ENCODE data around the gene GNPDA1.

GNPDA1 gene

GRCh38 chr5:141951332-141951781 lies 61.5 kb downstream of the GNPDA1 start:
- no peak overlapping the region for H3K4me3 ChIP-seq (ENCODE audit: low read depth, low read length)
- no peaks in the 10 kb centered on the region for H3K9me3 ChIP-seq (ENCODE audit: control insufficient read depth, insufficient read depth, low read length)
- peaks cover 5% of the 10 kb centered on the region; the same call in 1 of the 2 replicates for H3K4me1 ChIP-seq (ENCODE audit: control insufficient read depth, insufficient read depth, low read length)
- no peaks in the 10 kb centered on the region for H3K36me3 ChIP-seq (ENCODE audit: control insufficient read depth, insufficient read depth, low read length)
- no peak overlapping the region for H3K27ac ChIP-seq (ENCODE audit: low read depth, low read length)
- H3K27me3 ChIP-seq (ENCODE audit: control insufficient read depth, insufficient read depth, low read length), result no peaks in the 10 kb centered on the region
- H3K9ac ChIP-seq (ENCODE audit: low read depth, low read length), result no peak overlapping the region
